Measurements from ENCODE around the gene LPP.

The LPP gene

GRCh38 chr3:188309437-188310269, 155.7 kb downstream of the LPP start:
- DNase-seq = no peak

GRCh38 chr3:188310270-188310710, 156.3 kb downstream of the LPP start:
- DNase-seq = no peak

- DNase-seq = no peak
Measured at GRCh38 chr3:188315553-188315952, 161.6 kb downstream of the LPP start.

- DNase-seq = no peak
Measured at GRCh38 chr3:188316021-188316722, 162.2 kb downstream of the LPP start.

GRCh38 chr3:188316723-188317070, 162.7 kb downstream of the LPP start:
- DNase-seq = no peak

GRCh38 chr3:188319569-188319968, 165.6 kb downstream of the LPP start:
- DNase-seq = no peak

GRCh38 chr3:188320757-188321156, 166.8 kb downstream of the LPP start:
- DNase-seq = no peak

GRCh38 chr3:188321258-188321657, 167.3 kb downstream of the LPP start:
- no peak for DNase-seq

- DNase-seq = no peak
Measured at GRCh38 chr3:188322135-188322887, 168.4 kb downstream of the LPP start.

GRCh38 chr3:188323067-188323842, 169.3 kb downstream of the LPP start:
- DNase-seq = no peak

- no peak for DNase-seq
Measured at GRCh38 chr3:188326111-188326510, 172.2 kb downstream of the LPP start.

GRCh38 chr3:188326968-188327367, 173.0 kb downstream of the LPP start:
- DNase-seq = no peak

GRCh38 chr3:188327433-188327832, 173.5 kb downstream of the LPP start:
- no peak for DNase-seq

- no peak for DNase-seq
Measured at GRCh38 chr3:188330138-188330537, 176.2 kb downstream of the LPP start.

GRCh38 chr3:188331166-188331565, 177.2 kb downstream of the LPP start:
- no peak for DNase-seq

GRCh38 chr3:188332085-188332484, 178.1 kb downstream of the LPP start:
- DNase-seq = no peak

- no peak for DNase-seq
Measured at GRCh38 chr3:188335656-188336055, 181.7 kb downstream of the LPP start.

- DNase-seq = no peak
Measured at GRCh38 chr3:188336178-188336577, 182.2 kb downstream of the LPP start.

GRCh38 chr3:188337232-188337631, 183.3 kb downstream of the LPP start:
- no peak for DNase-seq

GRCh38 chr3:188338086-188338485, 184.1 kb downstream of the LPP start:
- DNase-seq = no peak

GRCh38 chr3:188339410-188340295, 185.7 kb downstream of the LPP start:
- no peak for DNase-seq

- DNase-seq = no peak
Measured at GRCh38 chr3:188341501-188341900, 187.5 kb downstream of the LPP start.

All from GOT3 (cell line).